NCI-H748 treated with DMSO at 0.1 percent for 48 hours (cell line): Measurements from ENCODE around the gene VSIR.

Experiments
- DNase-seq: peaks from one replicate; lab custom pipeline; 2025; lab: John Stamatoyannopoulos, UW

Gene VSIR

DNA sequence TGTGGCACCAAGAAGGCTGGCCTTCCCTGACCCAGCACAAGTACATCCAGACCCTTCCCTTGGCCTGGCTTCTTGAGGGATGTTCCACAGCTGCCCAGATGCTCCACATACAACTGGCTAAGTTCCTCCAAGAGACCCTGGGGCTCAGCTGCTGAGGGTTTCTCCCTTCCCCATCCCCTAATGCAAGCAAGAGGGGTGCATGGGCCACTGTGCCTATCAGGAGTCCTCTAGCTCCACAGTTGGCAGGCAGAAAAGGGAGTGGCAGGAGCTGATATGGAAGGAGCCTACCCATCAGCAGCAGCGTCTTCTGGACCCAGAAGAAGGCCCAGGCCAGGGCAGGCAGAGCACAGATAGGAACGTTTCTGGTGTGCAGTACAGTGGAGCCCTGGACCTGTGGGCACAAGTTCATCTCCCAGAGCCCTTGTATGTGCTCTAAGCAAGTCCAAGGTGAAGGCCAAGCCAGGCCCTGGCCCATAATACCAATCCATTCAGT is 26.2 kb downstream of the VSIR start:
- no peak for DNase-seq

DNA sequence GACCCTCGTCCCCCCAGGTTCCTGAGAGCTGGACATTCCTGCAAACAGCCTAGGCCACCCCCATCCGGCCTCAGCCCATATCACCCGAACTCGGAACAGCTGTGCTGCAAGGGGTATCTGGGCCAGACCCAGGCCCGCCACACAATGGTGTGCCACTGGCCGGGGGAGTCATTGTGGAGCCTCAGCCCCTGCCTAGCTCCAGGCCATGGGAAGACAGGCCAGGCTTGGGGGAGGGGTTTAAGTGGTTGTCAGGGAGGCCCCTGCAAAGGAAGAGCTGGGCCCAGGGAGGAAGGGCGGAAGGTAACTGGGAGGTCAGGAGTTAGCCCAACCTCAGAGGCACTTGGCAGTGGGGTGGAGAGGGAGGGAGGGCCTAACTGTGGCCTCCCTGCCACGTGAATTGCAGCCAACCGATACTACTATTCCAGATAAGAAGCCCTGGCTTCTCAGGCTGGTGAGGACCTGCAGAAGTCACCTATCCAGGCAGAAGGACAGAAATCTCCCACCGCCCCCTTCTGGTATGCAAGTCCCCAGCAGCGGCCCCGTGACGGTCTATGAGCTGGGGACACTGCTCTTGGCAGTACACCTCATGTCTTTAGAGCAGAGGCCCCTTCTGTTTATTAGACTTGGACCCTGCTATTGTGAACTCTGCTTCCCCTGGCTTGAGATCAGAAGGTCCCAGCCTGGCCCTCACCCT is 26.8 kb downstream of the VSIR start:
- no peak for DNase-seq

DNA sequence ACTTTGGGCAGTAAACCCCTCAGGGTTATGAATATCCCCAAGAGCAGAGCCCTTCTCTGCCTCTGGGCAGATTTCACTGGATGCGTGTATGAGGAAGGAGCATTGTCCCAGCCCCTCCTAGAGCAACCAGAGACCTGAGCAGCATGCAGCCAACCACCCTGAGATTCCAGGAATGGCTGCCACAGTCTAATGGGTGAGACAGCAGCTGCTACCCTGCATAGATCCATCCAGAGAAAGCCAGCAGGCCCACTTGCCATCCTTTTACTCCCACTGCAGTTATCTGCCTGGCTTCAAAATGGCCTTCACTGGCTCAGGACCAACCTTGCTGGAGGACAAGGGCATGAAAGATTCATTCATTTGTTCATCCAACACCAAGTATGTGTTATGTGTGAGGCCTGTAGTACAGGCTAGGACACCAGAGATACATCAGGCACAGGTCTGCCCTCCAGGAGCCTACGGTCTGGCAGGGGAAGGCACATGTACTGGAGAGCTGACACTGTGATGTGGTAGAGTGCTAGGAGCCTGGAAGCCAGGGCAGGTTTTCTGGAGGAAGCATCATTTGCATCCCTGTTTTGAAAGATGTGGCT is 27.6 kb downstream of the VSIR start:
- DNase-seq, result no peak

DNA sequence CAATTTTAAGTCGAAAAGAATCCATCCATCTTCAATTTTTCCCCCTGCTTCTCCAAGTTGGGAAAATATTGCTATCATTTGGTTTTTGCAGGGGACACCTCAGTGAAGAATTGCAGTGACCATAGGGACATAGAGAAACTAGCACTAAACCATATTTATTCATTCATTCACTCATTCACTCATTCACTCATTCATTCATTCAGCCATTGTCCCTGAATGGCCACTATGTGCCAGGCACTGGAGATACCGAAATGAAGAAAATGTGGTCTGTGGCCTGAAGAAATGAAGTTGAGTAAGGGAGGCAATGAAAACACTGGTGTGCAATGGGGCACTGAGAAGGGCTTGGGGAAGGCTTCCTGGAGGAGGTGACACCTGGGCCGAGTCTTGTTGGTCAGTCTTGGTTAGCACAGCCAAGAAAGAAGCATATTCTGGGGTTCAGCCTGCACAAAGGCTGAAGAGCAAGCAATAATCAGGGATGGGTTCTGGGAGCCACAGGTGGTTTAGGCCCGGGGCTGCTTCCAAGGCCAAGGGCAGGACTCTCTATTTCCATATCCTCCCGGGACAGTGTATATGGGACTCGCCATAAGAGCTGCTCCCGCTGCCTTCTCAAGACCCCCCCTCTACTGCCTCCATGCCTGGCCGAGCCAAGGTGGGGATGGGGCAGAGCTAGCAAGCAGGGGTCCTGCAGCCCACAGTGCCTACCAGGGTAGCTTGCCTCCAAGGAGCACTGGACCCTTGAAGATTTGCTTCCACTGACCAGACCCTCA is 28.2 kb downstream of the VSIR start:
- no peak for DNase-seq

DNA sequence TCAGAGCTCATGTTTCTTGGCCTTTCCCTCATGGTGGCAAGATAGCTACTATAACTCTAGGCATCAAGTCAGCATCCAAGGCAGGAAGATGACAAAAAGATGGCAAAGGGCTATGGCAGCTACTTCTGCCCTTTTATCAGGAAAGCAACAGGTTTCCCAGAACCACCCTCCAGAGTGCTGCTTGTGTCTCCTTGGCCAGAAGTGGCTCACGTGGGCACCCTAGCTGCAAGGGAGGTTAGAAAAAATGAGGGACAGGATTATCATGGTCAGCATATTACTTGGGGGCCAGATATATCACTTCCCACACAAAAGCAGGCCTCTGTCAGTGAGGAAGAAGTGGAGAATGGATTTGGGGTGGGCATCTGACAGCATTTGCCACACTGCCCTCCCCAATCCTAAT is 29.5 kb downstream of the VSIR start:
- DNase-seq, result no peak

DNA sequence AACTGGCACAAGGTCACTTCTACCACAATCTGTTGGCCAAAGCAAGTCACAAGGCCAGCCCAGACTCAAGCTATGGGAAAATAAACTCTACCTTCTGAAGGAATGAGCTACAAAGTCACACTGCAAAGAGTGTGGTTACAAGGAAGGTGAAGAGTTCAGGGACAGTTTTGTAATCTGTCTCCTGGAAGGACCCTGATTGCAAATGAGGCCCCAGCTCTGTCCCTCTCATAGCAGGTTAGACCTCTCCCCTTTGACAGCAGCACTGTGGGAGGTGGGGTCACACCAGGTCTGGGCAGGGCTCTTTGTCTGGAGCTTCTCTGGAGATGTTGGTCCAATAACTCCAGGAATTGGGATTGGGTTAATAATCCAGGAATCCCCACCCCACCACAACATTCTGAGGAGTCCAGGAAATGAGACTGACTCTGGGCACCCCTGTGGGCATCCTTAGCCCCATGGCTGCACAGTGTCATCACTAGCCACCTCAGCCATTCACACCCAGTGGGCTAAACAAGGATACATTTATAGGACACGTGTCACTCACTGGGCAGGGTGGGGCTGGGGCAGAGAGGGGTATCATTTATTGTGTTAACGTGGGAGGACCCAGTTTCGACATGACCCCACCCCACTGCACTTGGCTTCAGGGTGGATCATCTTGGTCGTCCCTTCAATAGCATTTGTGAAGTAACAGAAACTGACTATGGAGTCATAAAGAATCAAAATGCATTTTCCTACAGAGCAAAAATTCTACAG is 30.1 kb downstream of the VSIR start:
- no peak for DNase-seq

DNA sequence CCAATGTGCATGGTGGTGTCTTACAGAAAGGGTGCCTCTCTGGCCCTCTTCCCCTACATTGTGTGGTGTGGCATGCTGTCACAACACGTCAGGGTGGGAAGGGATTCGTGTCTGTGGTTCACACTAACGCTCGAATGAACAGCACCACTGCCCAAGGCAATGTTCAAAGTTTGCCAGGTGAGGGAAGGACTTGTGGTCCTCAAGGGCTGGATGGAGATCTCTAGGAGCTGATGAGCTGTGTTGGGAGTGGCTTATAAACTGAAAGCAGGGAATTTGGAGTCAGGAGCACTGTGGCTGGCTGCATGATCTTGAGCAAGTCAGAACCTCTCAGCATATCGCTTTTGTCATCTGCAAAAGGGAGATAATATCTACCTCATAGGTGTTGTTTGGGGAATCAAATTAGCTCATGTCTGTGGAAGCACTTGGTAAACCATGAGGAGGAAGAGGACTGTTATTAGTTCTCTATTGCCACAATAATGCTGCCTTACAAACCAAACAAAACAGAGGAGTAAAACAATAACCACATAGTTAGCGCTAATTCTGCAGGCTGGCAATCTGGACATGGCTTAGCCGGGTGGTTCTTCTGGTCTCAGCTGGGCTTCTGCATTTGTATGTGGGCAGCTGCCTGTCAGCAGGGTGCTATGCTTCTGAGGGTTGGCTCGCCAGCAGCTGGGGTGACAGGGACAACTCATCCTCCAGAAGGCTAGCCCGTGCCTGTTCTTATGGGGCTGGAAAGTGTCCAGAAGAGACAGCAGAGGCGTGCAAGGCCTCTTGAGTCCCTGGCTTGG is 30.8 kb downstream of the VSIR start:
- no peak for DNase-seq

DNA sequence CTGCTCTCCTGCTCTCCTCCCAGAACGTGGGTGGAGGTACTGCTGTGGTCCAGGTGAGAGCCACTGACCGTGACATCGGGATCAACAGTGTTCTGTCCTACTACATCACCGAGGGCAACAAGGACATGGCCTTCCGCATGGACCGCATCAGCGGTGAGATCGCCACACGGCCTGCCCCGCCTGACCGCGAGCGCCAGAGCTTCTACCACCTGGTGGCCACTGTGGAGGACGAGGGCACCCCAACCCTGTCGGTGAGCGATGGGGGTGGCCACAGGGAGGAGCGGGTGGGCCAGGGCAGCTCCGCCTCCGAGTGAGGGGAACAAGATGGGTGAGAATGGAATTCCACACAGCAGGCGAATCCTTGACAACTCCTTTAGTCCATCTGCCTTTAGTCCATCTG is 31.6 kb downstream of the VSIR start:
- no peak for DNase-seq

DNA sequence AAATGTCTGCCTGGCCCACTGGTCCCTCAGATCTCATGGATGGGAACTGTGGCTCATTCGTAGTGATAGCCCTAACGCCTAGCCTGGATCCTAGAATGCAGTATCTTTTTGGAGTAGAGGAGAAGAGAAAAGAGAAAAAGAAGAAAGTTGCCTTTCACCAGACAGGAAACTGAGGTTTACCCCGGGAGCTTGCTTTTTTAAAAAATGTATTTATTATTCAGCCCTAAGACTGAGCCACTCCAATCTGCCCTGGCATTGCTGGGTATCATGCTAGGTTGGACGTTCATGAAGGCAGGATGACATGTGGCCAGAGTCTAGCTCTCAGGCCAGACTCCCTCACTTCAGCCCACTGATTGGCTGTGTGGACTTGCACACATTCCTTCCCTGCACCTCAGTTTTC is 32.3 kb downstream of the VSIR start:
- no peak for DNase-seq

DNA sequence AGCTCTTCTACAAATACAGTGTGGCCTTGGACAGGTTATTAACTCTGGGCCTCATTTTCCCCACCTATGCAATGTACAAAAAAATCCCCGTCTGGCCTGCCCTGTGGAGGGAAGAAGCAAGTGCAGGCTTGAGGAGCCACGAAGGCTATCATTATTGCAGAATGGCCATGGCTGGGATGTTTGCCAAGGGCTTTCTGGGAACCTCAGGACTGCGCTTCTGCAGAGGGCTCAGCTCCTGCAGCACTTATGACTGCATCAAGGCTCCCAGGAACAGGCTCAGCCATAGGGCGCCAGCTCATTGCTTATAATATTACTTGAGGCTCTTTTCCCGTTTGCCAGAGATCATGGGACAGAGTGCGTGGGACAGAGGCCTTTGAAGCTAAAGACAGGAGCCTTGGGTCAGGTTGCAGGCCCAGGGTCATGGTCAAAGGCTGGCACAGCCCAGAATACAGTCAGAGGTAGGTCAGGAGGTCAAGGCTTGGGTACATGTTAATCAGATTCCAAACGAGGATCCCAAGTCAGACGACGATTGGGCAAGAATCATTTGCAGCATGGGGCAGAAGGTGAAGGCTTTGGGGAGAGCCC is 33.2 kb downstream of the VSIR start:
- no peak for DNase-seq

DNA sequence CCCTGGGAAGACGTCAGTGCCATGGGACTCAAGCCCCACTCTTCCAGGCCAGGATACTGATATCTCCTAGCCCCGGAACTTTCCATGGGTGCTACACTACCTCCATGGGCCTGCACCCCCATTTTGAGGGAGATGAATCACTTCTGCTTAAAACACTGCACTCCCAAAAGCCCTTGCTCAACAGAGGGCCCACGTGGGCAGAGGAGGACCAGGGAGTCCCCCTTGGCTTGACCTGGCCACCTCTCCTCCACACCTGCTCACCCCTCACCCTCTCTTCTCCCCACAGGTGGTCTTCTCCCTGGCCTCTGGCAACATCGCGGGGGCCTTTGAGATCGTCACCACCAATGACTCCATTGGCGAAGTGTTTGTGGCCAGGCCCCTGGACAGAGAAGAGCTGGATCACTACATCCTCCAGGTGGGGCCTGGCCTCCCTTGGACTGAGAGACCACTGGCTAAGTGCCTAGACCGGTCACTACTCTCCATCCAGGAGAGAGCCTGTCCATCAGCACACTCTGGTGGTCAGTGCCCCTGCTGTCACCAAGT is 33.9 kb downstream of the VSIR start:
- DNase-seq, result no peak

DNA sequence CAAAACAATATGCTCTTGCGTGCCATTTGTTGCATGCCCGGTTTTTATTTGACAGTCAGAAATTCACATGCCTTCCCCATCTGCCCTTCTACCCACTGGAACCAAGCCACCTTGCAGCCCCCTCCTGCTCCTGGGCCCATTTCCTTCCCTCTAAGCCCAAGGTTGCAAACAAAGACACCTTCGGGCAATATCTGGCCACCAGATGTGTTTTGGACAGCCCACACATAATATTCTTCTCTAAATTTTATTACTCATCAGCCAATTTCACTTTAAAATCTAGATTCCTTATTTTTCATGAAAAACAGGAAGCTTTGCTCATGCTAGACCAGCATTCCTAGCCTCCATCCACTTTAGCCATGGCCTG is 35.5 kb downstream of the VSIR start:
- no peak for DNase-seq

DNA sequence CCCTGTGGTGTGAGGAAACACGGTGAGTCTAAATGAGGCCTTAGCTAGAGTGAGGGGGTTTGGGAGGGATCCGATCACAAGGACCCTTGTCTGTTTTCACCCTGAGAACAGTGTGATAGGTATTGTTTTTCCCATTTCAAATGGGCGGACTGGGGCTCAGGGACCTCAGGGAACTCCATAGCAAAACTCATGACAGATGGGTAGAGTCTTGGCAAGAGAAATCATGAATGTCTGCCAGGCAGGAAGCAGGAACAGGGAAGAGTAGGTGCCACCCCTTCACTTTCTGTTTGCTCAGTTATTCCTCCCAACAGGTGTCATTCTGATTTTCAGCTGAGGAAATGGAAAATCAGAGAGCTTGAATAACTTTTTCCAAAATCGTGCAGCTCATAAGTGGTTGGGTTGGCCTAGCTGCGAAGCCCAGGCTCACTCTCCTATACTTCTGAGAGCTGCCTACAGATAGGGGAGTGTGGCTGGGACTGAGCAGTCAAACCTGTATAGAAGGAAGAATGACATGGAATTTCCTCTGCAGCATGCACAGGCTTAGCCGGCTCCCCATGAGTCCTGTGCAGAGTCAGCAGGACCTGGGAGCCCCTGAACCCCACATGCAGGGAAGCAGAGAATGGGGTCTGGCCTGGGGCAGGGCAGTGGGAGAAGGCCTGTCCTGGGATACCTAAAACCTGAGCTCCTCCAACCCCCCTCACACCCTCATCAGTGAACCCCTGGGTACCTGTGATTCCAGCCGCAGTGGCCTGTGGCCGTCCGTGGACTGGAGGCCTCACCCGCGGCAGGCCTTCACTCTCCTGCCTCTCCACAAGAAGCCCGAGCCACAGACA is 36.1 kb downstream of the VSIR start:
- no peak for DNase-seq

DNA sequence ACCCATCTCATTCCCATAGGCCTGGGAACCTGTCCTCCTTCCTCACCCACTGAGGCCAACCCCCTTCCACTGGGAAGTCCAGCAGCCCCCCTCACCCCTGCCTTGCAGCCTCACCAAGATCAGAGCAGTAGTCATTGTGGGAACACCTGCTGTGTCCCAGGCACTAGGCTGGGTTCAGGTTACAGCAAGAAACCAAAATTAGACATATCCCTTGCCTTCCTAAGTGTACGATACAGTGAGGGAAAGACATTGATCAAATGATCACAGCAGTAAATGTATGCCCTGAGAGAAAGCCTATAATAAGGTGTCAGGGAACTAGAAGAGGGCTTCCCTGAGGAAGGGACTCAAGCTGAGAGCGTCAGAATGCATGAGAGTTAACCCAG is 36.8 kb downstream of the VSIR start:
- no peak for DNase-seq

DNA sequence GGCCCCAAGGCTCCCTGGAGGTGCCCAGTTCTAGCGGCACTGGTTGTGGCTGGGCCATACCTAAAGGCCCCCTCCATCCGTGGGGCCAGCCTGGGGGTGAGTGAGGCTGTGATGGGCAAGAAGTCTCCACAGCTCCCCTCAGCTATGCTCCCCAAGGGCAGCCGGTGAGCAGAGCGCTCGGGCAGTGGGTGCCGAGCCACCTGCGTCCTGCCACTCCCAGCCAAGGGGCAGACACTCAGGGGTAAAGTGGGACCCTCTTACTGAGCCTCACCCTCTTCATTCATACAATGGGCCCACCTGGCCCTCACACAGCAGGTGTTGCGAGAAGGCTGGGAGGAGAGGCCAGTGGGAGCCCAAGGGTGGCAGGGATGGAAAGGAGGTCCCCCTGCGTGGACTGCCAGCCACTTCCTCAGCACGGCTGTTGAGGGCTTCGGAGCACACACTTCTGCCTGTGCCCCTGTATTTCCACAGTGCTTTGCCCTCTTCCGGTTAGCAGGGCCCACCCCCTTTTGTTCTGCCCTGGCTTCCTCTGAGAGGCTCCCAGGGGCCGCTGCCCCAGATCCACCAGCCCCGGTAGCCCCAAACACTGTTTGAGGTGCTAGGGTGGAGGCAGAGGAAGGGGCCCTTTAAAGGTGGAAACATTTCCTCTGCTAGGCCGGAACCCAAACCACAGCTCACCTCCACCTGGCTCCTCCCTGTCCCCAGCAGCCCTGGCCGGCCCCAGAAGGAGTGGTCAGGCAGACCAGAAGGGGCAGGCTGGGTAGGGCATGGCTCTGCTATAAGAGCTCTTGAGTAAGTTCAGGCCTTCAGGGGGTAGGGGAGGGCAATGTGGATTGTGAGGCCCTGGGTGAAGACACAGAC is 37.4 kb downstream of the VSIR start:
- no peak for DNase-seq

DNA sequence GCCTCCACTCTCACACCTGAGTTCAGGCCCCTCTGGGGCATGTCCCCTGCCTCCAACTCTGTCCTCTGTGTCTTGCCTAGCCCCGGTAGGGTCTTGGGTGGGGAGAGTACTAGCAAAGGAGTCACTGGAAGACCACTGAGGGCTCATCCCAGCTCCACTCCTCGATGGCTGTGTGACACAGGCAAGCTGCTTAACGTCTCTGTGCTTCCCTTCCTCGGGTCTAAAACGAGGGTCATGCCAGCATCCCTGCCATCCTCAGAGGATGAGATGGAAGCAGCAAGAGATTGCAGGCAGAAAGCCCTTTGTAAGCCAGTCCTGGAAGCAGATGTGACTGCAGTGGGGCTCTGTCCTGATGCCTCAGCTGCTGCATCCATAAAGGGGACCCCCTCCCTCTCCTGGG is 38.5 kb downstream of the VSIR start:
- no peak for DNase-seq

DNA sequence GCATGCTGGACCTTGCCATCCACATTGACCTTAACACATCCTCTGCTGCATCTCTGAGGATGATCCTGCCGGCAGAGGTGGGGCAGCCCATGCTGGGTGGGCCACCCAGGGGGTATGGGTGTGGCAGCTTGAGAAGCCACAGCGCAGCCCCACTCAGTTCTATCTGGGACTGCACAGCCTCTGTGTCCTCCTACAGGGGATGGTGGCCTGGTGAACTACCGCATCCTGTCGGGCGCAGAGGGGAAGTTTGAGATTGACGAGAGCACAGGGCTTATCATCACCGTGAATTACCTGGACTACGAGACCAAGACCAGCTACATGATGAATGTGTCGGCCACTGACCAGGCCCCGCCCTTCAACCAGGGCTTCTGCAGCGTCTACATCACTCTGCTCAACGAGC is 41.5 kb downstream of the VSIR start:
- DNase-seq, result no peak

DNA sequence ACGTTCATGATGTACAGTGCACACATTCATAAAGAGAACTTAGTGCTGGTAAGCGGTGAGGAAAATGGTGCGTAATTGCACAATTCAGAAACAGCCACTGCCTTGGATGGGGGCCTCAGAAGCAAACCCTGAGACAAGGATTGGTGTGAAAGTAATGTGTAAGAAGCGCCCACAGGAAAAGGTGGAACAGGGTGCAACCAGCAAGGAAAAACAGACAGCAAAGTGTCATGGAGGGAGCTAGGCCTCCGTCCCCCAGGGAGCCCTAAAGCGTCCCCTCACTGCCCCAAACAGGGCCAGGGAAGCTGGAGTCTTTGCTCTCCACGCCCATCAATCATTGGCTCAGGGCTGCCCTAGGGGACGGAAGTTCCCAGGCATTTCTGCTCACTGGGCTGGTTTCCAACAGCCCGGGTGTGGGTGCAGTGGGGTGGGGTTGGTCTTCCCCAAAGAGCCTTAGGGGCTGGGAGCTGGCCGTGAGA is 44.1 kb downstream of the VSIR start:
- DNase-seq, result no peak
